Dedifferentiated amniotic fluid mesenchymal stem cell (primary cell): ENCODE data around the gene LGALS7.
"Not testable (repeated sequence)": the region's sequence is repeated elsewhere in the genome, so short reads cannot be mapped to it uniquely, and the experiment has no call there.

Experiments used
- DNase-seq: peaks from one replicate; pipeline ENCODE4 v3.0.0-alpha.2; 2016; ENCODE audit errors: extremely low spot score

Gene LGALS7

DNA sequence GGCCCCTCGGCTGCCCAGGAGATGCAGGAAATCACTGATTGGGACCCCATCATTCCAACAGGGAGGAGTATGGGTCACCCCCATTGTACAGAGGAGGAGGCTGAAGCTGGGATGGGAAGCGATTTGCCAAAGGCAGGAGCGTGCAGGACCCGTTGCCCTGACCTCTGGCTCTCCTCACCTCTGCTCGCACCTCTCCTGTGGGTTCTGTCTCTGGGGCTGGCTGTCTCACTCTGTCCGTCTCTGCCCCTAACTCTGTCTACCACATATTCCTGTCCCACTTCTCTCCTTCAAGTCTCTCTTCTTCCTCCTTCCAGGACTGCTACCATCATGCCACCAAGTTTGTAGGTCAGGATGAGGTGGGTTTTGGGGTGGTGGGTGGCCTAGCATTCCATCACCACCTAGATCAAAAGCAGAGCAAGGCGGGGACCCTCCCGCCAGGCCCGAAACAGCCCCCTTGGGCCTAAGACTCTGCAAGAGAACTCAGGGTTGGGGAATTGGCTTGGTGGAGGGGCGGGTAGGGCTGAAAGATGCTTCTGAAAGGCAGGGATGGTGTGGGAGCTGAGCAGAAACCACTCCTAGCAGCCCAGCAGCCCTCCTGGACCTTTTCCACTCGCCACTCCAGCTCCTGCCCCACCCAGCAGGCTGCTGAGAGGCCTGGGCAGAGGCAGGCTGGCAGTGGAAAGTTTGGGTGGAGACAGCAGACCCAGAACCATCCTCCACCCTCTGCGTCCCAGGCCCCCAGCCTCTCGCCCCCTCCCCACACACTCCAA lies 1.0 kb upstream of the LGALS7 start:
- no peak for DNase-seq

DNA sequence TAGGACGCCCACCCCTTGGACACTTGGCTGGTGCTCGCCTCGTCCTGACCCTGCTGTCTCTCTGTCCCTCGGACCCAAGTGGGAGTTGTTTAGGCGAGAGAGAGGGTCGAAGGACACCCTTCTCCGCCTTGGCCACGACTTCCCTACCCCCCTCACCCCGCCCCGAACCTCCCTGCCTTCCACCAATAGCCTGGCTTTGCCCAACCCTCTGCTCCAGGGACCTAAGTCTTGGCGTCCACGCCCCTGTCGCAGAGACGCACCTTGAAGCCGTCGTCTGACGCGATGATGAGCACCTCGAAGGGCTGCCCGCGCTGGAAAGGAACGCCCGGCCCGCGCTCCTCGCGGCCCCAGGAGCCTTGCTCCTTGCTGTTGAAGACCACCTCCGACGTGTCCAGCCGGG lies 1.7 kb downstream of the LGALS7 start:
- DNase-seq, result not testable (repeated sequence)

DNA sequence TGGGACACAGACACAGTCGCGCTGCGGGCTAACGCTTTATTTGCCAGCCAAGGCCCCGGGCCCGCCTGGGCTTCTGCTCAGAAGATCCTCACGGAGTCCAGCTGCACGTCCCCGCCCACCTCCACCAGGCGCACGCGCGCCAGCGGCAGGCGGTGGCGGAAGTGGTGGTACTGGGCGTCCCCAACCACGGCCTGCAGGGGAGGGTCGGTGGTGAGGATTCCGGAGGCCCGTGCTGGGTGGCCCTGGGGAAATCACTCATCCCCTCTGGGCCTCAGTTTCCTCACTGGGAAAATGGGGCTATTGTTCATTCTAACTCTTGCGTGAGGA lies 2.4 kb downstream of the LGALS7 start:
- not testable (repeated sequence) for DNase-seq

DNA sequence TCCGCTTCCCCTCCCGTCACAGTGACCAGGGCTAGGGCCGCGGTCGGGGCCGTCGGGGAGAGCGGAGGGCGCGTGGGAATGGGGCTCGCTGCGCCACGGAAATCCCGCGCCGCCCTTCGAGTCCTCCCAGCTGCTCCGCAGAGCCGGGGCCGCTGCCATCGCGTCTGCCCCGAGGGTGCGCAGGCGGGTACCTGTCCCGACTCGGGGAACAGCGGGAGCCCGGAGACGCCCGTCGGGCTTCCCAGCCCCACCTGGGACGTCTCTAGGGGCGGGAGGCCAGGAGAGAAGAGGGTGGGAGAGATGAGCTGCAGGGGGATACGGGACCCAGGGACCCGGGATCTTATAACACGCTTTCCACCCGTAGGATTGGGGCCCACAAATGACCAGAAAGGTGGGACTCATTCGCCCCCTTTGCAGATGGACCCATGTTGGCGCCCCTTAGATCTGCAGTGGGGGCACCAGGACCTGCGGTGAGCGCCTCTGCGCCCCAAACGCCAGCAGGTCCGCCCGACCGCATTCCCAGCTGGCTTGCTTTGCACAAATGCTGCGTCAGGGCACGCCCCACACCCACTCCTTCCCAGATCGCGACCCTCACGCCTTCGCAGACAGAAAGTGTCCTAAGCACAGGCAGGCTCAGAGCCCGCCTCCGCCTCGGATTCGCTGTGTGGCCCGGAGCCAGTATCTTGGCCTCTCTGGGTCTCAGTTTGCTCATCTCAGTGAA lies 2.9 kb downstream of the LGALS7 start:
- not testable (repeated sequence) for DNase-seq

DNA sequence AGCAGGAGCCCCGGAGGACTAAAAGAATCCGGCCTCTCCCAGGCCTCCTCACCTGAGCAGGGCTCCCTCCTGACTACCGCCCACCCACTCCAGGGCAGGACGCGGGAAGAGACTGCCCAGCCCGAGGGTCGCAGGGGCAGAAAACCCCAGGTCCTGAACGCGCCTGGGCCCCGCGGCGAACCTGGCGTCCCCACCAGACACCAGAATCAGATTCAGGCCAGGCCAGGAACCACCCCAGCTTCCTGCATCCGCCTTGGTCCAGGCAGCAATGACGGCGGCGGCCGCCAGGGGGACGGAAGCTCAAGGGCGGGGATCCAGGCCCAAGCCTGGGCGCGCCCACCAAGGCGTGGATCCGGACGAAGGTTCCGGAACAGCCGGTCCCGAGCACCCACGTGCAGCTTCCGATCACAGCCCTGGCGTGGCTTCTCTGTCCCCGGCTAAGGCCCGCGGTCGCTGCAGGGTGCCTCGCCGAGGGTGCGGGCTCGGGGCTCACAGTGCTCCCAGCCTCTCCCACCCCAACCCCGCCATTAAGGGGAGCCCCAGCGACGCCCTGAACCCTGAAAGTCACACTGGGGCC lies 3.6 kb downstream of the LGALS7 start:
- DNase-seq, result no peak

DNA sequence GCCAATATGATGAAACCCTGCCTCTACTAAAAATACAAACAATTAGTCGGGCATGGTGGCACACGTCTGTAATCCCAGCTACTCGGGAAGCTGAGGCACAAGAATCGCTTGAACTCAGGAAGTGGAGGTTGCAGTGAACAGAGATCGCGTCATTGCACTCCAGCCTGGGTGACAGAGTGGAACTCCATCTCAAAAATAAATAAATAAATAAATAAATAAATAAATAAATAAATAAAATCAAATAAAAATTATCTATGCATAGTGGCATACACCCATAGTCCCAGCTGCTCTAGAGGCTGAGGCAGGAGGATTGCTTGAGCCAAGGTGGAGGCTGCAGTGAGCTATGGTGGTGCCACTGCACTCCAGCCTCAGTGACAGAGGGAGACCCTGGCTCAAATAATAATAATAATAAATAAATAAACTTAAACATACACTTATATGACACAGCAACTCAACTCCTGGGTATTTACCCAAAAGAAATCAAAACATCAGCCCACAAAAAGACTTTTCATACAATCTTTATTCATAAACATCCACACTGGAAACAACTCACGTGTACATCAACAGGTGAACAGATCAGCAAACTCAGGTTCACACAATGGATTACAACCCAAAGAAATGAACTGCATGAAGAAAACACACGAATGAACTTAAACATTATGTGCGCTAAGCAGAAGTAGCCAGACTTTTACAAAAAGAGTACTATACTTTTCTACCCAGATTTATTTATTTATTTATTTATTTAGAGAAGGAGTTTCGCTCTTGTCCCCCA lies 6.9 kb downstream of the LGALS7 start:
- DNase-seq, result no peak

DNA sequence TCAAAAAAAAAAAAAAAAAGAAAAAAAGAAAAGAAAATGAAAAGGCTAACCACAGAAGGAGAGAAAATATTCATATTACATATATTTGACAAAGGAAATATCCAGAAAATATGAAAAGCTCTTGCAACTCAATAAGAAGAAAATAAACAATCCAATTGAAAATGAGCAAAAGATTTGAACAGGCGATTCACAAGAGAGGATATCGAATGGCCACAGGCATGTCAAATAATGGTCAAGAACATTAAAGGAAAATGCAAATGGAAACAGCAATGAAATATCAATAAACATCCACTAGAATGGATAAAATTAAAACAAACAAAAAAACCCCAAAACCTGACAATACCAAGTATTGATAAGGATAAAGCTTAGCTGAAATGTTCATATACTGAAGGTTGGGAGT lies 8.1 kb downstream of the LGALS7 start:
- DNase-seq, result no peak

DNA sequence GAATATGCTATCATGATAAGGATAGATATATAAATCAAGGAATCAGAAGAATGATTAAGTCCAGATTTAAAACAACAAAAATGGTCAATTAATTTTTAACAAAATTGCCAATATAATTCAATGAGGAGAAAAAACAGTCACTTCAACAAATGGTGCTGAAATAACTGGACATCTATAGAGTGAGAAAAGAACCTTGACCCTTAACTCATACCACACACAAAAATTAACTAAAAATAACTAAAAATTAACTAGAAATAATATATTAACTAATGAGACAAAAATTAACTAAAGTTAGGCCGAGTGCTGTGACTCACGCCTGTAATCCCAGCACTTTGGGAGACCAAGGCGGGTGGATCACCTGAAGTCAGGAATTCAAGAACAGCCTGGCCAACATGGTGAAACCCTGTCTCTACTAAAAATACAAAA lies 9.5 kb downstream of the LGALS7 start:
- no peak for DNase-seq

DNA sequence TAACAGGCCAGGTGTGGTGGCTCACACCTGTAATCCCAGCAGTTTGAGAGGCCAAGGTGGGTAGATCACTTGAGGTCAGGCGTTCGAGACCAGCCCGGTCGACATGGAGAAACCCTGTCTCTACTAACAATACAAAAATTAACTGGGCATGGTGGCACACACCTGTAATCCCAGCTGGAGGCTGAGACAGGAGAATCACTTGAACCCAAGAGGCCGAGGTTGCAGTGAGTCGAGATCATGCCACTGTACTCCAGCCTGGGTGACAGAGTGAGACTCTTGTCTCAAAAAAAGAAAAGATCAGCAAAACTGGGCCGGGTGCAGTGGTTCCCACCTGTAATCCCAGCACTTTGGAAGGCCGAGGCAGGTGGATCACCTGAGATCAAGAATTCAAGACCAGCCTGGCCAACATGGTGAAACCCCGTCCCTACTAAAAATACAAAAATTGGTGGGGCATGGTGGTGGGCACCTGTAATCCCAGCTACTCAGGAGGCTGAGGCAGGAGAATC lies 11.4 kb downstream of the LGALS7 start:
- not testable (repeated sequence) for DNase-seq

DNA sequence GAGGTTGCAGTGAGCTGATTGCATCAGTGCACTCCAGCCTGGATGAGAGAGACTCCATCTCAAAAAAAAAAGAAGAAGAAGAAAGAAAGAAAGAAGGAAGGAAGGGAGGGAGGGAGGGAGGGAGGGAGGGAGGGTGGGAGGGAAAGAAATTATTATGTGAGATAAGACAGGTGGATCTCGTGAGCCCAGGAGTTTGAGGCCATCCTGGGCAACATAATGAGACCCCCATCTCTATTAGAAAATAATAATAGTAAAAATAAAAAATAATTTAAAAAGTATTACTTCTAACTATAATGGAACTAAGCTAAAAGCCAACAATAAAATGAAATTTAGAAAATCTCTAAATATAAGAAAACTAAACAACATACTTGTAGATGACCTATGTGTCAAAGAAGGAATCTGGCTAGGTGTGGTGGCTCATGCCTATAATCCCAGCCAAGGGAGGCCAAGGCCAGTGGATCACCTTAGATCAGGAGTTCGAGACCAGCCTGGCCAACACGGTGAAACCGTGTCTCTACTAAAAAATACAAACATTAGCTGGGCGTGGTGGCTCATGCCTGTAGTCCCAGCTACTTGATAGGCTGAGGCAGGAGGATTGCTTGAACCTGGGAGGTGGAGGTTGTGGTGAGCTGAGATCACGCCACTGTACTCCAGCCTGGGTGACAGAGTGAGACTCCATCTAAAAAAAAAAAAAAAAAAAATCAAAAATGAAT lies 12.4 kb downstream of the LGALS7 start:
- DNase-seq, result not testable (repeated sequence)

DNA sequence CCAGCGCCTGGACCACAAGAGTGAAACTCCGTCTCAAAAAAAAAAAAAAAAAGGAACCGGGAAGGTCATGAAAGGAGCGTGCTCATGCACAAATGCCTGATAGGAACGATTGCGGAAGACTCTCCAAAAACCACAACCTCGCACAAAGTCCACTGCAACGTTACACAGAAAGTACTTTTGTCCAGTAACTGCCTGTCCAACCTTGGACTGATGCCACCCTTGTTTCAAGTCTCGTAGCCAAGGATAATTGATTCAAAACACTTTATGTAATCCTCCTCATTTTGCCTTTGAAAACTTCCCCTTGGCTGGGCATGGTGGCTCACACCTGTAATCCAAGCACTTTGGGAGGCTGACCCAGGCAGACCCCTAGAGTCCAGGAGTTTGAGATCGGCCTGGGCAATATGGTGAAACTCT lies 13.7 kb downstream of the LGALS7 start:
- no peak for DNase-seq

DNA sequence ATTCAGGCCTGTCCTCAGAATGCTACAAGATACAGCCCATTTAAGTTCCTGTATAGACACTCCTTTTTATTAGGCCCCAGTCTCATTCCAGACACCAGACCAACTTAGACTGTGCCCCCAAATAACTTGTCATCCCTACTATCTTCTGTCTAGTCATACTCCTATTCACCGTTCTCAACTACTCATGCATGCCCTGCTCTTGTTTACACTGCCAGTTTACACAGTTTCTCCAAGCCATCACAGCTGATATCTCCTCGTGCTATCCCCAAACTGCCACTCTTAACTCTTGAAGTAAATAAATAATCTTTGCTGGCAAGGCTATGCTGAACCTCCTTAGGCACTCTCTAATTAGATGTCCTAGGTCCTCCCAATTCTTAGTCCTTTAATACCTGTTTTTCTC lies 19.1 kb downstream of the LGALS7 start:
- DNase-seq, result not testable (repeated sequence)

DNA sequence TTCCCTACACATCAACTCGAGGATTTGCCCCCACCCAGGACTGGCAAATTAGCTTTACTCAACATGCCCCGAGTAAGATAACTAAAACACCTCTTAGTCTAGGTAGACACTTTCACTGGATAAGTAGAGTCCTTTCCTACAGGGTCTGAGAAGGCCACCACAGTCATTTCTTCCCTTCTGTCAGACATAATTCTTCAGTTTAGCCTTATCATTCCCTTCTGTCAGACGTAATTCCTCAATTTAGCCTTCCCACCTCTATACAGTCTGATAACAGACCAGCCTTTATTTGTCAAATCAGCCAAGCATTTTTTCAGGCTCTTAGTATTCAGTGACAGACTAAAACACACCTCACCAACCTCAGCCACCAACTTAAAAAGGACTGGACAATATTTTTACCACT lies 19.5 kb downstream of the LGALS7 start:
- not testable (repeated sequence) for DNase-seq

DNA sequence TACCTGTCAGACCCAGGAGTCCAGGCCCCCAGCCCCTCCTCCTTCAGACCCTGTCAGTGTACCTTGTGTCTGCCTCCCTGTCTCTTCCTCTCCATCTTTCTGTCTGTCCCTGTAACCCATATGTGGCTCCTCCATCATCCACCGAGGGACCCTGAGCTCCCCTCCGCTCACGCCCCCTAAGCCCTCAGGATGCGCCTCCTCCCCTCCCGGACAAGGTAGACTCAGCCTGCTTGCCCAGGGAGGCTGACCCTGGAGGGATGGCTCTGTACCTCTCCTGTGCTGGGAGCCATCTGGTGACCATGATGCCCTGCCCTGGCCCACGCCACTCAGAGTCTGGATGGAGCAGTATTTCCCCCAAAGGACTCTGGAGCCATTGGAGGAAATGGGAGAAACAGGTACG lies 28.0 kb downstream of the LGALS7 start:
- no peak for DNase-seq

DNA sequence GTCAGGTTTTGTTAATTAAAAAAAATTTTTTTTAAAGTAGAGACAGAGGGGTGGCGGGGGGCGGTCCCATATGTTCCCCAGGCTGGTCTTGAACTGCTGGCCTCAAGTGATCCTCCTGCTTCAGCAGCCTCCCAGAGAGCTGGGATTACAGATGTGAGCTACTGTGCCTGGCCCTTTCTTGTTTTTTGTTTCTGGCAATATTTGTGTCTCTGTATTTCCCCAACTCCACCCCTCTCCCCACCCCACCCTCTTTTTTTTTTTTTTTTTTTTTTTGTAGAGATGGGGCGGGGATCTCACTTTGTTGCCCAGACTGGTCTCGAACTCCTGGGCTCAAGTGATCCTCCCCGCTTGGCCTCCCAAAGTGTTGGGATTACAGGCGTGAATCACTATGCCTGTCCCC lies 28.4 kb downstream of the LGALS7 start:
- DNase-seq, result no peak

DNA sequence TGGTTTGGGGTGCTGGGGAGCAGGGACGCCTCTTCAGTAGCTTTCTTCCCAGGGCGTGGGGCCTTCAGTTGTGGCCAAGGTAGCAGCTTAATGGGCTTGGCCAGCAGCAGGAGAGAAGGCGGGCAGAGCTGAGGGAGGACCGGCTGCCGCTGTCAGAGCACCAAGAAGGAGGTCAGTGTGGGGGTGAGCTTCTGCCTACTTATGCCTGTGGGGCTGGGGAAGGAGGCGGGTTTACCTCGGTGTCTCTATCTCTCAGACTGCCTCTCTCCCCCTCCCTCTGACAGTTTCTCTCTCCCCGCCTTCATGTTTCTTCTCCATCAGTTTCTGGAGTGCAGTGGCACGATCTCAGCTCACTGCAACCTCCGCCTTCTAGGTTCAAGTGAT lies 29.0 kb downstream of the LGALS7 start, which contains the start of gene CAPN12:
CAPN12 (minus strand) TSS at position 177 of the 384 bp plus-strand sequence. CDS start 309 bp downstream, outside the sequence.
- no peak for DNase-seq

DNA sequence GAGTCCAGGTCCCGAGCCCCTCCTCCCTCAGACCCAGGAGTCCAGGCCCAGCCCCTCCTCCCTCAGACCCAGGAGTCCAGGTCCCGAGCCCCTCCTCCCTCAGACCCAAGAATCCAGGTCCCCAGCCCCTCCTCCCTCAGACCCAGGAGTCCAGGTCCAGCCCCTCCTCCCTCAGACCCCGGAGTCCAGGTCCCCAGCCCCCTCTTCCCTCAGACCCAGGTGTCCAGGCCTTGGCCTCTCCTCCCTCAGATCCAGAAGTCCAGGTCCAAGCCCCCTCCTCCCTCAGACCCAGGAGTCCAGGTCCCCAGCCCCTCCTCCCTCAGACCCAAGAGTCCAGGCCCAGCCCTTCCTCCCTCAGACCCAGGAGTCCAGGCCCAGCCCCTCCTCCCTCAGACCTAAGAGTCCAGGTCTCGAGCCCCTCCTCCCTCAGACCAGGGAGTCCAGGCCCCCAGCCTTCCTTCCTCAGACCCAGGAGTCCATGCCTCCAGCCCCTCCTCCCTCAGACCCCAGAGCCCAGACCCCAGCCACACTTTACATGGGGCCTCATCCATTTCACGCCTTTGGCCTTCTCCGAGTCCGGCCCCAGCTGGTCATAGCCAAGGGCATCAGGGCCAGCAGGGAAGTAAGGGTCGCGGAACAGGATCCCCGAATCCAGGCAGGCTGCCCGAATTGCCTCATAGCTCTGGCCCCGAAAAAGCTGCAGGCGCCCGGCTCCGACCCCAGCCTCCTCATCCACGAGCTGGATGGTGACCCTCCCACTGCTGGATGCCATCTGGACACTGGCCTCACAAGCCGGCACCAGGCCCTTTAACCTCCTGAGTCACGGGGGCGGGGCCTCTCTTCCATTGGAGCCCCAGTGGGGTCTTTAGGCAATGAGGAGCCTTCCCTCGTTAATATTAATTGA lies 29.7 kb downstream of the LGALS7 start:
- DNase-seq, result no peak

DNA sequence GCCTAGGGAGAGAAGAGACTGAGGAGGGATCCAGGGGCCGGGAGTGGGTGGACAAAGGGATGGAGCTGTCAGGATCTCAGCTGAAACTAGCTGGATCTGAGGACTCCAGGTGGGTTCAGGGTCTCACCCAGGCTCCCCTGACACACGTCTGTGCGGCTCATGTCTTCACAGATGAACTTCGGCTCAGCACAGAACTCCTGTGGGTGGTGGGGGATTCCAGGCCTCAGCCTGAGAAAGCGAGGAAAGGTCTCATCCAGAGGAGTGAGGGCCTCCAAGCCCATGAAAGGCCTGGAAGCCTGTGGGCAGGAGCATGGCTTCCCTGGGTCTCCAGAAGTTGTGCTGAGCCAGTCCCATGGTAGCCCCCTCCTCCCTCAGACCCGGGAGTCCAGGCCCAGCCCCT lies 30.4 kb downstream of the LGALS7 start:
- no peak for DNase-seq

DNA sequence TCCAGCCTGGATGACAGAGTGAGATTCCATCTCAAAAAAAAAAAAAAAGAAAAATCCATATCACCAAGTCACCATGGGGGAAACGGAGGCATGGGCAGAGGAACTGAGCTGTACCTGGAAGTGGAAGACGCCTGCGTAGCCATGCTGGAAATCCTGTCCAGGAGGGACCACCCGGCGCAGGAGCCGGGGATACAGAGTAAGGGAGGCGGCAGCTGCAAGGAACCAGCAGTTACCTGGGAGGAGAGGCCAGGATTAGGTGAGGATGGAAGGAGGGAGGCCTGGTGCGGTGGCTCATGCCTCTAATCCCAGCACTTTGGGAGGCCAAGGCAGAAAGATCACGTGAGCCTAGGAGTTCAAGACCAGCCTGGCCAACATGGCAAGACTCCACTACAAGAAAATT lies 31.0 kb downstream of the LGALS7 start:
- DNase-seq, result no peak

DNA sequence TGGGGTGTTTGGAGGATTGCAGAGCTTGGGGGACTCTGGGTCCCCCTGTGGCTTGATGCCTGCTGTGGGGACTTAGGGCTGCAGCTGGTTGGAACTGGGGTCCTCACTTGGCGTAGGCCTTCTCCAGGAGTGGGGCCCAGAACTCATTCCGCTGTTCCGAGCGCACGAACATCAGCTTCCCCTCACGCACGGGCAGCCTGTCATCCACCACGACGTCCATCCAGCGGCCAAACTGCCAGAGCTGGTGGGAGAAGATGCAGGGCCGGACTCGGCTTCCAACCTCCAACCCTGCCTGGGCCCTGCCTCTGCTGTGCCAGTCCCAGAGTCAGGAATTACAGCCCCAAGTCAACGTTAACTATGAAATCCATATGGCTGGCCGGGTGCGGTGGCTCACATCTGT lies 31.6 kb downstream of the LGALS7 start:
- DNase-seq, result no peak
